Calu3 (cell line): ENCODE measurements around the gene MZF1. TPM values are rescaled to one million over a fixed set of nuclear protein-coding genes. Genes with fewer than 3 reads are reported as not detected.
"Not testable (repeated sequence)": the region's sequence is repeated elsewhere in the genome, so short reads cannot be mapped to it uniquely, and the experiment has no call there.

Experiments
- Bru-seq: library from RNA; stranded (reverse); fragments of 400-500 nt; gene quantifications from one replicate; lab custom pipeline; 2021; lab: Mats Ljungman, UMichigan
- BruChase-seq, 2 experiments: library from RNA; stranded (reverse); fragments of 400-500 nt; gene quantifications; one replicate each; lab custom pipeline; 2021; lab: Mats Ljungman, UMichigan
- BruUV-seq: library from RNA; stranded (reverse); fragments of 400-500 nt; replicated peaks from 2 replicates; lab custom pipeline; 2021; lab: Mats Ljungman, UMichigan
- CTCF ChIA-PET: fragments of 300-600 bp; sonication (Branson Sonifier 250); formaldehyde crosslinking; loops from one replicate; lab custom pipeline; 2022; ENCODE audit warnings: antibody characterized with exemption; lab: Charles Lee
- DNase-seq: peaks from one replicate; pipeline ENCODE4 v3.0.0; 2022
- H3K27ac Mint-ChIP-seq: one replicate; pipeline ENCODE4 v1.8.0; 2022; ENCODE audit warnings: mixed read lengths; ENCODE audit not compliant: unreplicated experiment
- H3K27me3 Mint-ChIP-seq: one replicate; pipeline ENCODE4 v1.8.0; 2022; ENCODE audit warnings: mixed read lengths; ENCODE audit not compliant: unreplicated experiment
- H3K36me3 Mint-ChIP-seq: one replicate; pipeline ENCODE4 v1.8.0; 2022; ENCODE audit warnings: mild to moderate bottlenecking, moderate library complexity, mixed read lengths; ENCODE audit not compliant: insufficient read depth, unreplicated experiment
- H3K4me1 Mint-ChIP-seq: one replicate; pipeline ENCODE4 v1.8.0; 2022; ENCODE audit warnings: mild to moderate bottlenecking, low read depth, mixed read lengths; ENCODE audit not compliant: unreplicated experiment
- H3K4me3 Mint-ChIP-seq: one replicate; pipeline ENCODE4 v1.8.0; 2022; ENCODE audit warnings: mild to moderate bottlenecking, low read depth, moderate library complexity, mixed read lengths; ENCODE audit not compliant: unreplicated experiment
- H3K9me3 Mint-ChIP-seq: one replicate; pipeline ENCODE4 v1.8.0; 2022; ENCODE audit warnings: low read depth, mixed read lengths; ENCODE audit not compliant: unreplicated experiment
- CTCF ChIP-seq: fragments of 200-600 bp; IDR thresholded peaks from one replicate; pipeline ENCODE4 v1.8.0; 2022; ENCODE audit warnings: antibody characterized with exemption; ENCODE audit not compliant: unreplicated experiment
- intact Hi-C: fragments of 100-400 bp; cut with micrococcal nuclease; formaldehyde crosslinking; loops from one replicate; pipeline ENCODE4 v1.10.0; 2022; ENCODE audit not compliant: unreplicated experiment
- long read RNA-seq: library from polyadenylated mRNA; stranded (forward); transcript quantifications from one replicate; pipeline ENCODE4 v2.0.0, GENCODE V29; 2022
- total RNA-seq: library from RNA; stranded (reverse); gene quantifications from 2 replicates; pipeline ENCODE4 v1.2.3, GENCODE V29; 2022

MZF1 gene
- total RNA-seq (31.8 and 33.5 TPM in 2 replicates), Bru-seq, nascent RNA (percentile 70 among the genes with signal in this experiment), BruChase-seq, experiment 1, labeled RNA remaining after a 6-hour chase (percentile 80 among the genes with signal in this experiment), BruChase-seq, experiment 2, labeled RNA remaining after a 2-hour chase (percentile 92 among the genes with signal in this experiment)
- long read RNA-seq, partial matches to known transcripts: 0 of 9 reads
- long read RNA-seq, other reads (novel, unspliced or antisense): 5 of 9 reads

- Mint-ChIP-seq H3K9me3 (no peaks in the 10 kb centered on the region), H3K4me3 (peak within 1 kb of the TSS; percentile 88), H3K4me1 (peaks cover 27% of the 10 kb centered on the region), H3K27me3 (no peaks in the 10 kb centered on the region), H3K36me3 (peaks cover 54% of the 10 kb centered on the region), H3K27ac (peak within 1 kb of the TSS; percentile 98)
- TSS peak; percentile 21 for BruUV-seq
- DNase-seq: peak; percentile 99
- intact Hi-C loops: loop anchor here (2.0 kb wide), 1 partner anchor 28 kb away; the partner anchor contains the start of gene TRIM28
- TF ChIP-seq CTCF: no peak
- CTCF ChIA-PET: interaction anchor here (0.5 kb wide), 1 partner anchor 10 kb away, joined by 7 read pairs; no protein-coding TSS in a partner anchor
Measured at GRCh38 chr19:58572818-58573657, at the start of gene MZF1. Gene MZF1, minus strand, starts transcription at chr19:58573335. Its CDS starts 1,946 bp downstream, at chr19:58571389.

GRCh38 chr19:58607213-58607612 is 34.1 kb upstream of the MZF1 start:
- H3K27me3 Mint-ChIP-seq, CTCF ChIA-PET, H3K4me3 Mint-ChIP-seq, H3K4me1 Mint-ChIP-seq, H3K27ac Mint-ChIP-seq, DNase-seq, H3K36me3 Mint-ChIP-seq, BruUV-seq, intact Hi-C loops, H3K9me3 Mint-ChIP-seq: not testable (repeated sequence)

GRCh38 chr19:58606251-58606896 is 33.2 kb upstream of the MZF1 start:
- TF ChIP-seq CTCF: peak; percentile 37
- H3K4me1 Mint-ChIP-seq, BruUV-seq, intact Hi-C loops, H3K9me3 Mint-ChIP-seq, H3K27me3 Mint-ChIP-seq, DNase-seq, H3K4me3 Mint-ChIP-seq, H3K27ac Mint-ChIP-seq, H3K36me3 Mint-ChIP-seq, CTCF ChIA-PET: not testable (repeated sequence)

GRCh38 chr19:58586133-58586765 is 13.1 kb upstream of the MZF1 start:
- Mint-ChIP-seq H3K27ac (no peak overlapping the region), H3K4me3 (no peak overlapping the region), H3K9me3 (no peaks in the 10 kb centered on the region), H3K36me3 (peaks cover 15% of the 10 kb centered on the region), H3K4me1 (no peaks in the 10 kb centered on the region), H3K27me3 (no peaks in the 10 kb centered on the region)
- CTCF ChIA-PET: no interaction called here
- intact Hi-C loops: no loop called here
- no peak for DNase-seq
- no peak for TF ChIP-seq CTCF
- BruUV-seq: no TSS peak
